HPDE6-E6E7 (cell line): Measurements from ENCODE around the gene BCORL1.

Experiments used
- DNase-seq: peaks from one replicate; pipeline ENCODE4 v3.0.0; 2011; ENCODE audit warnings: missing footprints; ENCODE audit errors: extremely low spot score

Gene BCORL1

GRCh38 chrX:130009658-130010223 is 27.3 kb downstream of the BCORL1 start:
- DNase-seq = no peak

GRCh38 chrX:130012683-130013082 is 30.2 kb downstream of the BCORL1 start:
- DNase-seq = no peak

GRCh38 chrX:130013661-130014060 is 31.2 kb downstream of the BCORL1 start:
- DNase-seq = no peak

DNA sequence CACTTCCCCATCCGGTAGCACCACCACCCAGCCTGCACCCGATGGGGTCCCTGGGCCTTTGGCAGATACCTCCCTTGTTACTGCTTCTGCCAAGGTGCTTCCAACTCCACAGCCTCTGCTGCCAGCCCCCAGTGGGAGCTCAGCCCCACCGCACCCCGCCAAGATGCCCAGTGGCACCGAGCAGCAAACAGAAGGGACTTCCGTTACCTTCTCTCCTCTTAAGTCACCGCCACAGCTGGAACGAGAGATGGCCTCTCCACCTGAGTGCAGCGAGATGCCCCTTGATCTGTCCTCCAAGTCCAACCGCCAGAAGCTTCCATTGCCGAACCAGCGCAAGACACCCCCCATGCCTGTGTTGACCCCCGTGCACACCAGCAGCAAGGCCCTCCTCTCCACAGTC is 31.9 kb downstream of the BCORL1 start:
- DNase-seq = no peak

DNA sequence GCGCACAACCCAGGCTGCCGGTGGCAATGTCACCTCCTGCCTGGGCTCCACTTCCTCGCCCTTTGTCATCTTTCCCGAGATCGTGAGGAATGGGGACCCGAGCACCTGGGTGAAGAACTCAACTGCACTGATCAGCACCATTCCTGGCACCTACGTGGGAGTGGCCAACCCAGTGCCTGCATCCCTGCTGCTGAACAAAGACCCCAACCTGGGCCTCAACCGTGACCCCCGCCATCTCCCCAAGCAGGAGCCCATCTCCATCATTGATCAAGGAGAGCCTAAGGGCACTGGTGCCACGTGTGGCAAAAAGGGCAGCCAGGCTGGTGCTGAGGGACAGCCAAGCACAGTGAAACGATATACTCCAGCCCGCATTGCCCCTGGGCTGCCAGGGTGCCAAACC is 32.3 kb downstream of the BCORL1 start:
- no peak for DNase-seq

GRCh38 chrX:130015181-130015580 is 32.7 kb downstream of the BCORL1 start:
- DNase-seq = no peak

GRCh38 chrX:130018143-130018542 is 35.7 kb downstream of the BCORL1 start:
- DNase-seq = no peak

- DNase-seq = no peak
These were observed 38.4 kb downstream of the BCORL1 start for GRCh38 chrX:130020661-130021324.

GRCh38 chrX:130024127-130024526 is 41.7 kb downstream of the BCORL1 start:
- DNase-seq = no peak

- no peak for DNase-seq
These were observed 42.8 kb downstream of the BCORL1 start for GRCh38 chrX:130025256-130025655.

DNA sequence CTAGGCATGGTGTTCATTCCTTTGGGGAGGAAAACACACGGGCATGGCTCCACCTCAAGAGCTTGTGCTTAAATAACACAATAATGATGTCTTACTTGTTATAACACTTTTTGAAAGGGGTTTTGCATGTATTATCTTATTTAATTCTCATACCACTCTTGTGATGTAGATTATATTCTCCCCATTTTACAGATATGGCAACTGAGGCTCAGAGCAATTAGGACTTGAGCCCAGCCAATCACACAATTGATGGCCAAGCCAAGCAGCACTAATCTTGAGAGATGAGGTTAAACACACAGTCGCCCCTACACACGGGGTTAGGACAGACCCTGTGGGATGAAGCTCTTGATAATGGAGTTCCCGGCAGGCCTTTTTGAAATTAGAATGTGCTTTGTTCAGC is 45.1 kb downstream of the BCORL1 start:
- no peak for DNase-seq

DNA sequence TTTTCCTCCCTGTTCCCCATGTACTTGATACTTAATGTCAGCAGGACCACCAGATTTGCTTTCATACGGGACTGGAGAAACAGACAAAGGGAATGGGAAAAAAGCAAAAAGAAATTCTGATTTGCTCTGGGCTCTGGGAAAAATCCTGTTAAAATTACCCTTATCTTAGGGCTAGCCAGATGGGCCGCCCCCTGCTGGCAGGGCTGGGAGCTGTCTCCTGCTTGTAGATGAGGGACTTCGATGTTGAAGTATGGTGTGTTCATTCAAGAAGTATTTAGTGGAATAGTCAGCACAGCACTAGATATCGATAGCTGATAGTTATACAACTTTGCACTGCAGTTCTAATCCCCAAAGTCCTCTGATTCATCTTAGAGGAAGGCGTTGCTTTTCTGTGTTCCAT is 45.8 kb downstream of the BCORL1 start:
- no peak for DNase-seq

DNA sequence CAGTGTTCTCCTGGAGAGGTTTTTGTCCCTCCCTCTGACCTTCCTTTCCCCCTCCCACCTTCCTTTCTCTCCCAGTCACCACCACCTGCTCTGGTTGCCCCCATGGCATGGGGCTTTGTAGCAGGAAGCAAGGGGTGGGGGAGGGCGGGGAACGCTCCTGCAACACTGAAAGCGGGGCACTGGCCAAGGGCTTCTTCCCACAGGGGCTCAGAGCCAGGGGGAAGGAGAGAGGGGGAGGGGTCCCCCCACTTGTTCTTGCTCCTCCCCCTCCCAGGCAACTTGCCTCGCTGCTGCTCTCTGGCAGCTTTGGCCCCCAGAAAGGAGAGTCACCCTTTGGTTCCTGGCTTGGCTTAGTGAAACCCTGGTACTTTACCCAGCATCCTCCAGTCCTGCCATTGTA is 48.4 kb downstream of the BCORL1 start:
- no peak for DNase-seq

DNA sequence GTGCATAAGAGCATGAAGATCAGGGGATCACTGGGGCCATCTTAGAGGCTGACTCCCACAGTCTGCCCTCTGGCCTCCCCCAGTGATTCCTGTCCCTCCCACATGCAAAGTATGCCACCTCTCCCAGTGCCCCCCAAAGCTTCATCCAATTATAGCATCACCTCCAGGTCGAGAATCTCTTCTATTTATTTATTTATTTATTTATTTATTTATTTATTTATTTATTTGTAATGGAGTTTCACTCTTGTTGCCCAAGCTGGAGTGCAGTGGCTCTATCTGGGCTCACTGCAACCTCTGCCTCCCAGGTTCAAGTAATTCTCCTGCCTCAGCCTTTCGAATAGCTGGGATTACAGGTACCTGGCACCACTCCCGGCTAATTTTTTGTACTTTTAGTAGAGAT is 50.1 kb downstream of the BCORL1 start:
- no peak for DNase-seq

GRCh38 chrX:130034178-130034577 is 51.7 kb downstream of the BCORL1 start:
- DNase-seq = no peak

DNA sequence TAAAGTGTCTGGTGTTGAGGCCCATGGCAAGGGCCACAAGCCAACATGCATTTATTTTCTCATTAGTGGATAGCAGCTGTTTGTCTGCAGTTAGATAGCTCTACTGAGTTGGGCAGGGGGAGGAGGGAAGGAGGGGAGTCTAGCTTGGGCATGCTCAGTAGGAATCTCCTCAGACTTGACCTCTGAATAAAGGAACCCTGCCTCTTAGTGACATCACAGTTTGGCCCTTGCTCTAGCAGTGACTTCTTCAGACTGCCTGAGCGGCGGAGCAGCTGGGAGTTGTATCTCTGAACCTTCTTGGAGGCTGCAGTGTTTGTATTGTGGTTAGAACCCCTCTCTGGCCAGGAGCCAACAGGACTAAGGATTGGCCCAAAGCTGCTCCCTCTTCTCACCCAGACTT is 57.4 kb downstream of the BCORL1 start:
- no peak for DNase-seq

DNA sequence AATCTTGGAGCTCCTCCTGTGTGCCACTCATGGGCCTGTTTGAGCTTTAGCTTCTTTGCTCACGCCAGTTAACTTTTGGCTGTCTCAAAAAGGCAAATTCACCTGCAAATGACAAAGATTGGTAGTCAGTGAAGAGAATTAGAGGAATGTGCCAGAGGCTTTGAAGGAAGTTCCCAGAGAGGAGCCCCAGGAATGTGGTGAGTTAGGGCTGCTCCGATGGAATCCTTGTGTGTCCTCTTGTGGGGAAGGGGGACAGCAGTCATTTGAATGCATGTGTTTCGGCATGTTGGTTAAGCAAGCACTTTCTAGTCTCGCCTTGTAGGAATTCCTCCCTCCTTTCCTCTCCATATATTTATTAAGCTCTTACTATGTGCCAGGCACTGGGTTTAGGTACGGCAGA is 65.0 kb downstream of the BCORL1 start:
- DNase-seq = no peak

- DNase-seq = no peak
These were observed 66.3 kb downstream of the BCORL1 start for GRCh38 chrX:130048686-130049222.

DNA sequence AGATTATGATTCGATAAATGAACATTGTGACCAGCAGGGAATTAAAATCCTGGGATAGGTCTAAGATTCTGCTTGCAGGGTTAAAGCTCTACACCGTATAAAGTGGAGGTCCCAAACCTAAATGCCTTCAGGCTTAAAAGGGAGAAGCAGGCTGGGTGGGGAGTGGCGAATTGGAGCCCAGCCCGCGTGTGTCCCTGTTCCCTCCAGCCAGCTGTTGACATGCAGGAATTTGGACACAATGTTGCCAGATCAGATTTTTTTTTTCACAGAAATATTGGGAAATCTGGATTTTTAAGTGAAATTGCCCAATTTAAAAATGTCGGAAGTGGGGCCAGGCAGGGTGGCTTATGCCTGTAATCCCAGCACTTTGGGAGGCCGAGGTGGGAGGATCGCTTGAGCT is 67.4 kb downstream of the BCORL1 start:
- DNase-seq = no peak

DNA sequence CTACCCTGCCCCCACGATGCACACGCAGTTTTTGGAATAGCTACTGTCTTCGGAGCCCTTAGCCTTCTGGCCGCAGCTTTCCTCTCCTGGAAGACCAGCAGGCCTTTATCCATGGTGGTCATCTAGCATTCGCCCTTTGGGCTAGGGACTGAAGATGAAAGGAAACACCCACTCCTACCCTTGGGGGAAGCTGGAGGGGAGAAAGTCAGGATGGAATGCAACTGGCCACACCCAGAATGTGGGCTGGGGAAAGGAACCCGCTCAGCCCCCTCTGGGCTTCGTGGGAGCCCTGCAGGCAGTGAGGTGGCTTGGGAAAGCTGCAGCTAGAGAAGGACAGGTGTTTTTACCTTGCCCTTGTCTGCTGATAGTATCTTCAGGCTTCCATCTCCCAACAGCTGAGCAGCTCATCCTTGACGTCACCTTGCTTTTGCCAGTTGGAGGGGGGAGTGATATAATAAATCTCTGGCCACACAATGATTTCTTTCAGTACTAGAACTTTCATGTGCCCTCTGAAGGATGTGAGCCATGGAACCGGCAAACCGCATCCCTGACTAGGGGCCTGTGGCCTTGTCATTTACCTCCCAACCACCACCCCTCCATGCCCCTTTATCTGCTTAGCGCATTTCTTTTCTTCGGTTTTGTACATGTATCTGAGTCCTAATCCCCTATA is 68.9 kb downstream of the BCORL1 start:
- DNase-seq = no peak

DNA sequence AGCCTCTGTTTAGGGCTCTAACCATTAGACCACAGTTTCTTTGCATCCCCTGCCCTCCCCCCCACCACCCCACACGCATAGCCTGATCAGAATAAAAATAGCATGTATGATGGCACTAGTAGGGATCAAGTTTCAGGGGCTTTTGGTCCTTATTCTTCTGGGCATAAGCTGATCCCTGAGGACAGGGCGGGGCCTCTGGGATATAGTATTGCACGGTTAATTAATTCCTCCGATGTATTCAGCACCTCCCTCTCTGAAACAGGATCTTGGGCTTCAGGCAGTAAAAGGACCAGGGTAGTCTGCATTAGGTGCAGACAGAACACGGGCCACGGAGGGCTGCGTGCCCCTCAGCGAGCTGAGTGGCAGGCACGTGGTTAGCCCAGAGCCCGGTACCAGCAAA is 70.8 kb downstream of the BCORL1 start:
- DNase-seq = no peak

DNA sequence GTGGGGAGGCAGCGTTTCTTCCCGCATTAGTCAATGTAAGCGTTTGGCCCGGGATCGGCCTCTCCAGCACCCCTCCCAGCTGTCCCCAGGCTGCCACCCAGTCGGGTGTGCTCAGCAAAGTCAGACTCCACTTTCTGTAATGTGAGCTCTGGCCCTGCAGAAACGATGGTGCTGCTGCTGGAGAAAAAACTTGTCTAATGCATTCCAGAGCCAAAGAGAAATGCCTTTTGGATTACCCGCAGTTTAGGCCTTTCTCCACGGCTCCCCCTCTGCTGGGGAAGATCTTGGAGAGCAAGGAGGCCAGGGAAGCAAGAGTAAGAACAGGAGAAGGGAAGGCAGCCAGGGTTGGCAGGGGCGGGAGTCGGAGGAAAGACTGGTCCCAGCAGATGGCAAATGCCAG is 72.7 kb downstream of the BCORL1 start:
- no peak for DNase-seq

- DNase-seq = no peak
These were observed 73.5 kb downstream of the BCORL1 start for GRCh38 chrX:130055899-130056298.
